Jurkat, Clone E6-1 (cell line): ENCODE measurements around the gene RAB11B.
"Not testable (repeated sequence)": the region's sequence is repeated elsewhere in the genome, so short reads cannot be mapped to it uniquely, and the experiment has no call there.

Experiments
- DNase-seq: peaks from one replicate; pipeline ENCODE4 v3.0.0-alpha.2; 2011; ENCODE audit warnings: low read depth, low spot score
- H3K4me3 ChIP-seq: 2 replicates; pipeline ENCODE4 v1.5.1; 2011; ENCODE audit warnings: mild to moderate bottlenecking, low read length, control low read depth, moderate library complexity

The RAB11B gene

DNA sequence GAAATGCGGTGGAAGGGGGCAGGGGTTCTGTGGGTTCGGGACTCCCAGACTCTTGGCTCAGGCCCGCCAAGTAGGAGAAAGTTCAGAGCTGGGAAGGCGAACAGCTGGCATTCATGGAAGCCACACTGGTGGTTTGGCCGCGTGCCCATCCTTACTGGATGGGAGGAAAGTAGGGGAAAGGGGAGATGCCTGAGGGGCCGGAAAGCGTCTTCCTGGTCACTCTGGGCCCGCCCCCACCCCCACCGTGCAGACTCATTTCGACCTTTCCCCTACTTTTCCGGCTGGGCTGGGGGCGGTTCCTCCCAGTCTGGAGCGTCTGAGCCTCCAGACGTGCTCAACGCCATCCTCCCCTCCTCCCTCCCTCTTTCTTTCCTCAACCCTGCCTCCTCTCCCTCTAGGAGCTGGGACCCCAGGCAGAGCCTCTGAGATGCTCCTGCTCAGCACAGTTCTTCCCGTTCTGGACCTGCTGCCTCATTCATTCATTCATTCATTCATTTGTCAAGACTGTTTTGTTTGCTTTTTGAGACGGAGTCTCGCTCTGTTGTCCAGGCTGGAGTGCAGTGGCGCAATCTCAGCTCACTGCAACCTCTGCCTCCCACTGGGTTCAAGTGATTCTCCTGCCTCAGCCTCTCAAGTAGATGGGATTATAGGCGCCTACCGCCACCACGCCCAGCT is 22.7 kb upstream of the RAB11B start:
- DNase-seq, result no peak
- no peak overlapping the region for H3K4me3 ChIP-seq

DNA sequence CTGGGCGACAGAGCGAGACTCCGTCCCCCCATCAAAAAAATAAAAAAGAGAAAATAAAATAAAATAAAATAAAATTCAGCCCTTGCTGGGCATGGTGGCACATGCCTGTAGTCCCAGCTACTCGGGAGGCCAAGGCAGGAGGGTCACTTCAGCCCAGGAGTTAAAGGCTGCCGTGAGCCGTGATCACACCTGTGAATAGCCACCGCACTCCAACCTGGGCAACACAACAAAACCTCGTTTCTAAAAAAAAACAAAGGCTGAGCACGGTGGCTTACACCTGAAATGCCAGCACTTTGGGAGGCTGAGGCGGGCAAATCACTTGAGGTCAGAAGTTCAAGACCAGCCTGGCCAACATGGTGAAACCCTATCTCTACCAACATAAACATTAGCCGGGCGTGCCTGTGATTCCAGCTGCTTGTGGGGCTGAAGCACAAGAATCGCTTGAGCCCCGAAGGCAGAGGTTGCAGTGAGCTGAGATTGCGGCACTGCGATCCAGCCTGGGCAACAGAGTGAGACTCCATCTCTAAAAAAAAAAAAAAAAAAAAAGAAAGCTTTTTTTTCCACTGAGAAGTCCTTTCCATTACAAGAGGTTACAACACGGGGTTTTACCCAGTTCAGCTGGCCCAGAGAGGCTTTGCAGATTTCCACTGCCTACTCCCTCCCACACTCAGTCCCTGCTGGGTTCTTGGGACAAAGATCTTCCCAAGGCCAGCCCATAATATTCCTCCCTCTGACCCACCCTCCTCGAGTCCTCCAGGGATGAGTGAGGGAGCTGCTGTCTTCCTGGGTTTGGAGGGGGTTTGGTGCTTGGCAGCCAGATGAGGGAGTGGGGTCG is 19.8 kb upstream of the RAB11B start:
- H3K4me3 ChIP-seq, result no peak overlapping the region
- no peak for DNase-seq

DNA sequence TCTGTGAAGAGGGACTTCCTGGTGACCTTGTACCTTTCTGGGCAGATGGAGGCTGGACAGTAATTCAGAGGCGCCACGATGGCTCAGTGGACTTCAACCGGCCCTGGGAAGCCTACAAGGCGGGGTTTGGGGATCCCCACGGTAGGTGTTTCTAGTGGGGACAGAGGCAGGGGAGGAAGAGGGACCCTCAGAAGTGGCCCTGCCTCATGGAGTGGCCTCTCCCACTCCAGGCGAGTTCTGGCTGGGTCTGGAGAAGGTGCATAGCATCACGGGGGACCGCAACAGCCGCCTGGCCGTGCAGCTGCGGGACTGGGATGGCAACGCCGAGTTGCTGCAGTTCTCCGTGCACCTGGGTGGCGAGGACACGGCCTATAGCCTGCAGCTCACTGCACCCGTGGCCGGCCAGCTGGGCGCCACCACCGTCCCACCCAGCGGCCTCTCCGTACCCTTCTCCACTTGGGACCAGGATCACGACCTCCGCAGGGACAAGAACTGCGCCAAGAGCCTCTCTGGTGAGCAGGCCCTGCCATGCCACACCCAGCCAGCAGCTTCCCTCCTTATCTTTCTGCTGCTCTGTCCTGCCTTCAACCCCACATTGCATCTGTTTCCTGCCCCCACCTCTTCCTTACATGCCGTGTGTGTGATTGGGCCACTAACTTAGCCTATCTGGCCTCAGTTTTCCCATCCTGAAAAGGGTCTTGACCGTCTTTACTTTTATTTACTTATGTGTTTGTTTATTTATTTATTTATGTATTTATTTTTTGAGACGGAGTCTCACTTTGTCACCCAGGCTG is 19.0 kb upstream of the RAB11B start:
- H3K4me3 ChIP-seq, result no peak overlapping the region
- DNase-seq, result no peak

DNA sequence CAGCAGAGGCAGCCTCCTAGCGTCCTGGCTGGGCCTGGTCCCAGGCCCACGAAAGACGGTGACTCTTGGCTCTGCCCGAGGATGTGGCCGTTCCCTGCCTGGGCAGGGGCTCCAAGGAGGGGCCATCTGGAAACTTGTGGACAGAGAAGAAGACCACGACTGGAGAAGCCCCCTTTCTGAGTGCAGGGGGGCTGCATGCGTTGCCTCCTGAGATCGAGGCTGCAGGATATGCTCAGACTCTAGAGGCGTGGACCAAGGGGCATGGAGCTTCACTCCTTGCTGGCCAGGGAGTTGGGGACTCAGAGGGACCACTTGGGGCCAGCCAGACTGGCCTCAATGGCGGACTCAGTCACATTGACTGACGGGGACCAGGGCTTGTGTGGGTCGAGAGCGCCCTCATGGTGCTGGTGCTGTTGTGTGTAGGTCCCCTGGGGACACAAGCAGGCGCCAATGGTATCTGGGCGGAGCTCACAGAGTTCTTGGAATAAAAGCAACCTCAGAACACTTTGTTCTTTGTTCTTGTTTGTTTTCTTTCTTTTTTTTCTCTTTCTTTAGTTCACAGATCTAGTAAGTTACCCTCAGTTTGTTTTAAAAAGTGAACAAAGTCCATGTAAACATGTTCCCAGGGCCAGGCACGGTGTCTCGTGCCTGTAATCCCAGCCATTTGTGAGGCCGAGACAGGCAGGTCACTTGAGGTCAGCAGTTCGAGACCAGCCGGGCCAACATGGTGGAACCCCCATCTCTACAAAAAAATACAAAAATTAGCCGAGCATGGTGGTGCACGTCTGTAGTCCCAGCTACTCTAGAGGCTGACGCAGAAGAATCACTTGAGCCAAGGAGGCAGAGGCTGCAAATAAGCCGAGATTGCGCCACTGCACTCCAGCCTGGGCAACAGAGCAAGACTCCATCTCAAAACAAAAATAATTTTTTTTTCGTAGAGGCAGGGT is 16.0 kb upstream of the RAB11B start:
- no peak for DNase-seq
- no peak overlapping the region for H3K4me3 ChIP-seq

DNA sequence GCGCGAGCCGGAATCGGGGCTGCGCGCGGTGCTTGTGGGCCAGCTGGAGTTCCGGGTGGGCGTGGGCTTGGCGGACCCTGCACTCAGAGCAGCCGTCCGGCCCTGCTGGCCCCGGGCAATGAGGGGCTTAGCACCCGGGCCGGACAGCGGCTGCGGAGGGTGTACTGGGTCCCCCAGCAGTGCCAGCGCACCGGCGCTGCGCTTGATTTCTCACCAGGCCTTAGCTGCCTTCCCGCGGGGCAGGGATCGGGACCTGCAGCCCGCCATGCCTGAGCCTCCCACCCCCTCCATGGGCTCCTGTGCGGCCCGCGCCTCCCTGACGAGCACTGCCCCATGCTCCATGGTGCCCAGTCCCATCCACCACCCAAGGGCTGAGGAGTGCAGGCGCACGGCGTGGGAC is 14.4 kb upstream of the RAB11B start:
- DNase-seq, H3K4me3 ChIP-seq: not testable (repeated sequence)

DNA sequence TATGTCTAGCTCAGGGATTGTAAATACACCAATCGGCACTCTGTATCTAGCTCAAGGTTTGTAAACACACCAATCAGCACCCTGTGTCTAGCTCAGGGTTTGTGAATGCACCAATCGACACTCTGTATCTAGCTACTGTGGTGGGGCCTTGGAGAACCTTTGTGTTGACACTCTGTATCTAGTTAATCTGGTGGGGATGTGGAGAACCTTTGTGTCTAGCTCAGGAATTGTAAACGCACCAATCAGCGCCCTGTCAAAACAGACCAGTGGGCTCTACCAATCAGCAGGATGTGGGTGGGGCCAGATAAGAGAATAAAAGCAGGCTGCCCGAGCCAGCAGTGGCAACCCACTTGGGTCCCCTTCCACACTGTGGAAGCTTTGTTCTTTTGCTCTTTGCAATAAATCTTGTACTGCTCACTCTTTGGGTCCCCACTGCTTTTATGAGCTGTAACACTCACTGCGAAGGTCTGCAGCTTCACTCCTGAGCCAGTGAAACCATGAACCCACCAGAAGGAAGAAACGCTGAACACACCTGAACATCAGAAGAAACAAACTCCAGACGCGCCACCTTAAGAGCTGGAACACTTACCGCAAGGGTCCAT is 13.7 kb upstream of the RAB11B start:
- H3K4me3 ChIP-seq, DNase-seq: not testable (repeated sequence)

DNA sequence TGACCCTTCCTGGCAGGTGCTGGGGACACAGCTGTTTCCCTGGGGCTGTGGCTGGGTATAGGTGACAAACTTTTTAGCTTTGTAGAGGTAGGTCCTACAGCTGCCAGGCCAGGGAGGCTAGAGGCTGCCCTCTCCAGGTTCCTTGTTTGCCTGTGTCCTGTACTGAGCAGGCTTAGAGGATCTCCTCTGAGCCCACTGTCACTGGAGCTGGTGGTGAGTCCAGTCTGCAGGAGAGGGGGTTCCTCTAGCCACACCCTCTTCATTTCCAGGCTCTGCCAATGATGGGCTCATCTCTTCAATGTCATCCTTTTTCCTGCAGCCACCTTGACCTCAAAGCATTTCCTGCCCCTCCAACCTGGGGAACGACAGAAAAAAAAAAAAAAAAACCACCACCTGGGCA is 12.6 kb upstream of the RAB11B start:
- H3K4me3 ChIP-seq, result no peak overlapping the region
- no peak for DNase-seq

DNA sequence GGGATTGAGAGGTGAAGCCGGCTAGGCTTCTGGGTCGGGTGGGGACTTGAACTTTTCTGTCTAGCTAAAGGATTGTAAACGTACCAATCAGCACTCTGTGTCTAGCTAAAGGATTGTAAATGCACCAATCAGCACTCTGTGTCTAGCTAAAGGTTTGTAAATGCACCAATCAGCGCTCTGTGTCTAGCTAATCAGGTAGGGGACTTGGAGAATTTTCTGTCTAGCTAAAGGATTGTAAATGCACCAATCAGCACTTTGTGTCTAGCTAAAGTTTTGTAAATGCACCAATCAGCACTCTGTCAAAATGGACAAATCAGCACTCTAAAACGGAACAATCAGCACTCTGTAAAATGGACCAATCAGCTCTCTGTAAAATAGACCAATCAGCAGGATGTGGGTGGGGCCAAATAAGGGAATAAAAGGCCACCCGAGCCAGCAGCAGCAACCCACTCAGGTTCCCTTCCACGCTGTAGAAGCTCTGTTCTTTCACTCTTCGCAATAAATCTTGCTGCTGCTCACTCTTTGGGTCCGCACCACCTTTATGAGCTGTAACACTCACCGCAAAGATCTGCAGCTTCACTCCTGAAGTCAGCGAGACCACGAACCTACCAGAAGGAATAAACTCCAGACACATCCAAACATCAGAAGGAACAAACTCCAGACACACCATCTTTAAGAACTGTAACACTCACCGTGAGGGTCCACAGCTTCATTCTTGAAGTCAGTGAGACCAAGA is 10.8 kb upstream of the RAB11B start:
- DNase-seq, H3K4me3 ChIP-seq: not testable (repeated sequence)

DNA sequence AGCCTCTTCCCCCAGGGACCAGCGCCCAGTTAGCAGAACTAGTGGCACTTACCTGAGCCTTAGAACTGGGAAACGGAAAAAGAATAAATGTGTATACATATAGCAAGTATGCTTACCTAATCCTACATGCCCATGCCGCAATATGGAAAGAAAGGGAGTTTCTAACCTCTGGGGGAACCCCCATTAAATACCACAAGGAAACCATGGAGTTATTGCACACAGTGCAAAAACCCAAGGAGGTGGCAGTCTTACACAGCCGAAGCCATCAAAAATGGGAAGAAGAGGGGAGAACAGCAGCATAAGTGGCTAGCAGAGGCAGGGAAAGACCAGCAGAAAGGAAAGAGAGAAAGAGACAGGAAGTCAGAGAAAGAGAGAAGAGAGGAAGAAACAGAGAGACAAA is 5.6 kb upstream of the RAB11B start:
- not testable (repeated sequence) for DNase-seq, H3K4me3 ChIP-seq

DNA sequence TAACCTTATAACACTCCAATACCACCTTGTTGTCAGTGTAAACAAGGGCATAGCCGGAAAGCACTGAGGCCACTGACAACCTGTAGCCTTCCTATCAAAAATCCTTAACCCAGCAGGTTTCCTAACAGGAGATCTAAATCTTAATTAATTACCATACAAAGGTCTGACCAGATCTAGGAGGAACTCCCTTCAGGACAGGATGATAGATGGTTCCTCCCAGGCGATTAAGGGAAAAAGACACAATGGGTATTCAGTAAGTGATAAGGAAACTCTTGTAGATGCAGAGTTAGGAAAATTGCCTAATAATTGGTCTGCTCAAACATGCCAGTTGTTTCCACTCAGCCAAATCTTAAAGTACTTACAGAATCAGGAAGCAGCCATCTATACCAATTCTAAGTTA is 5.1 kb upstream of the RAB11B start:
- not testable (repeated sequence) for DNase-seq, H3K4me3 ChIP-seq

DNA sequence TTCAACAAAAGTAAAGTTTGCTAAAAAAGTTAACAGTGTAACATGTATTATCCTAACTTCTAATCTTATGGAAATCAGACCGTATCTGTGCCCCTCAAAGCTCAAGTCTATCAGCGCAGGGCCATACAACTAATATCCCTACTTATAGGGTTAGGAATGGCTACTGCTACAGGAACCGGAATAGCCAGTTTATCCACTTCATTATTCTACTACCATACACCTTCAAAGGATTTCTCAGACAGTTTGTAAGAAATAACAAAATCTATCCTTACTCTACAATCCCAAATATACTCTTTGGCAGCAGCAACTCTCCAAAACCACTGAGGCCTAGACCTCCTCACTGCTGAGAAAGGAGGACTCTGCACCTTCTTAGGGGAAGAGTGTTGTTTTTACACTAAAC is 4.6 kb upstream of the RAB11B start:
- not testable (repeated sequence) for H3K4me3 ChIP-seq, DNase-seq

DNA sequence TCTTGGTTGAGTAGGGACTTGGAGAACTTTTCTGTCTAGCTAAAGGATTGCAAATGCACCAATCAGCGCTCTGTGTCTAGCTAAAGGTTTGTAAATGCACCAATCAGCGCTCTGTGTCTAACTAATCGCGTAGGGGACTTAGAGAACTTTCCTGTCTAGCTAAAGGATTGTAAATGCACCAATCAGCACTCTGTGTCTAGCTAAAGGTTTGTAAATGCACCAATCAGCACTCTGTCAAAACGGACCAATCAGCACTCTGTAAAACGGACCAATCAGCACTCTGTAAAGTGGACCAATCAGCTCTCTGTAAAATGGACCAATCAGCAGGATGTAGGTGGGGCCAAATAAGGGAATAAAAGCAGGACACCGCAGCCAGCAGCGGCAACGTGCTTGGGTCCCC is 3.7 kb upstream of the RAB11B start:
- not testable (repeated sequence) for DNase-seq, H3K4me3 ChIP-seq

DNA sequence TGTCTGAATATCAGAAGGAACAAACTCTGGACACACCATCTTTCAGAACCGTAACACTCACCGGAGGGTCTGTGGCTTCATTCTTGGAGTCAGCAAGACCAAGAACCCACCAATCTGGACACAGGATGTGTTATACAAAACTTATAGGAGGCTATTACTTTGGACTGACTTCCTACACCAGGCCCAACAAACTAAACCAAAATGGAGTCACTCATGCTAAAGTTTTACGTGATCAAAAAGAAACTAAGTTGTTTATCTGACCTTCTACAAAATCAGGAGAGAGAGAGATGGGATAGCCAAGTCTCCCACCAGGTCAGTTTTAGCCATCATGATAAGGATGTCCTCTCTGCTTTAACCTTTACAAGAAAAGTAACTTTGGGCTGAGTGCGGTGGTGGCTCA is 3.2 kb upstream of the RAB11B start:
- H3K4me3 ChIP-seq, result no peak overlapping the region
- no peak for DNase-seq

DNA sequence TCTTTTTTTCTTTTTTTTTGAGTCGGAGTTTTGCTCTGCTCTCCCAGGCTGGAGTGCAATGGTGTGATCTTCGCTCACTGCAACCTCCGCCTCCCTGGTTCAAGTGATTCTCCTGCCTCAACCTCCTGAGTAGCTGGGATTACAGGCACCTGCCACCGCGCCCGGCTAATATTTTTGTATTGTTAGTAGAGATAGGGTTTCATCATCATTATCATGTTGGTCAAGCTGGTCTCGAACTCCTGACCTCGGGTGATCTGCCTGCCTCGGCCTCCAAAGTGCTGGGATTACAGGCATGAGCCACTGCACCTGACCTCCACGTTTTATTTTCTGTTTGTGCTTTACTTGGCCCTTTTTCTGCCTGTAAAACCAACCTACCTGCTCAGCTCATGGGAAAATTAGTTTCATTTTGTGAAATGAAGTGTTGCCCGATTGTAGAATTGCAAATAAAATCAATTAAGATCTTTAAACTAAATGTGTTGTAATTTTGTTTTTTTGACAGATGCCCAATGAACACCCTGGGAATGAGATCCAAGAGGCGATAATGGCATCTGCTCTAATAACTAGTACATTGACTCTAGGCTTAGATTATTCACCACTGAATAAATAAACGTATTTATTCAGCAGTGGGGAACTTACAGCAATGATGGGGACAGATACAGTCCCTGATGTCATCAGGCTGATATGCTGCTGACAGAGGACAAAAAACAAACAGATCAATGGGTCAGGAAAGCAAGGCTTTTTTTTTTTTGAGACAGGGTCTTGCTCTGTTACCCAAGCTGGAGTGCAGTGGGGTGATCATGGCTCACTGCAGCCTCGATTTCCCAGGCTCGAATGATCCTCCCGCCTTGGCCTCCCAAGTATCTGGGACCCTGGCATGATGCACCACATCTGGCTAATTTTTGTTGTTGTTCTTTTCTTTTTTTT is 2.2 kb upstream of the RAB11B start:
- DNase-seq, result no peak
- no peak overlapping the region for H3K4me3 ChIP-seq

DNA sequence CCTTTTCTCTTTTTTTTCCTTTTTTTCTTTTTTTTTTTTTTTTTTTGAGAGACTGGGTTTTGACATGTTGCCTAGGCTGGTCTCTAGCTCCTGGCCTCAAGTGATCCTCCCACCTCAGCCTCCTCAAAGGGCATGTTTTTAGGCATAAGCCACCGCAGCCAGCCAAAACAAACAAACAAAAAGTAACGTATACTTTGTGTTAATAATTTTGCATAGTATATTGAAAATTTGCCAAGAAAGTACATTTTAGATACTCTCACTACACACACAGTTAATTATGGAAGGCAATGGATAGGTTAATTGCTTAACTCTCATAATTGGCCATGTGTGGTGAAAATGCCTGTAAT is 1.6 kb upstream of the RAB11B start:
- DNase-seq, result no peak
- no peak overlapping the region for H3K4me3 ChIP-seq

DNA sequence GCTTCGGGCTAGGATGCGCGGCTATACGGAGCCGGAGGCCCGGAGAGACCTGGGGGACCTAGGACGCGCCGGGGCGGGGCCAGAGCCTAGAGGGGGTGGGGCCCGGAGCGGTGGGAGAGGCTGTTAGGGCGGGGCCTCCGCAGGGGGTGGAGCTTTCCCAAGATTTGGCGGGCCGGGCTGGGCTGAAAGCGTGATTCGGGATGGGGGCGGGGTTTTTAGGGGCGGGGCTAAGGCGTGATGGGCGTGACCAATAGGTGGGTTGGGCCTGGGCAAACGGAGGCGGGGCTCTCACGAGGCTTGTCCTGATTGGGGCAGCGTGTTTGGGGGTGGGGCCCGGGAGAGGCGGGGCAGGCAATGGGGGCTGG is 439 bp downstream of the RAB11B start:
- H3K4me3 ChIP-seq, result peak overlapping the region; percentile 61
- peak; percentile 84 for DNase-seq
